ENCODE data around the gene PIP5K1A.
"Not testable (repeated sequence)": the region's sequence is repeated elsewhere in the genome, so short reads cannot be mapped to it uniquely, and the experiment has no call there.

The PIP5K1A gene, protein sequence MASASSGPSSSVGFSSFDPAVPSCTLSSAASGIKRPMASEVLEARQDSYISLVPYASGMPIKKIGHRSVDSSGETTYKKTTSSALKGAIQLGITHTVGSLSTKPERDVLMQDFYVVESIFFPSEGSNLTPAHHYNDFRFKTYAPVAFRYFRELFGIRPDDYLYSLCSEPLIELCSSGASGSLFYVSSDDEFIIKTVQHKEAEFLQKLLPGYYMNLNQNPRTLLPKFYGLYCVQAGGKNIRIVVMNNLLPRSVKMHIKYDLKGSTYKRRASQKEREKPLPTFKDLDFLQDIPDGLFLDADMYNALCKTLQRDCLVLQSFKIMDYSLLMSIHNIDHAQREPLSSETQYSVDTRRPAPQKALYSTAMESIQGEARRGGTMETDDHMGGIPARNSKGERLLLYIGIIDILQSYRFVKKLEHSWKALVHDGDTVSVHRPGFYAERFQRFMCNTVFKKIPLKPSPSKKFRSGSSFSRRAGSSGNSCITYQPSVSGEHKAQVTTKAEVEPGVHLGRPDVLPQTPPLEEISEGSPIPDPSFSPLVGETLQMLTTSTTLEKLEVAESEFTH

GRCh38 chr1:151198254-151199127 lies at the start of gene PIP5K1A:
TSS of gene PIP5K1A (plus strand) at chr1:151198552. CDS start at chr1:151198997, 445 bp downstream.
- DNase-seq: peak; percentile 99

DNA sequence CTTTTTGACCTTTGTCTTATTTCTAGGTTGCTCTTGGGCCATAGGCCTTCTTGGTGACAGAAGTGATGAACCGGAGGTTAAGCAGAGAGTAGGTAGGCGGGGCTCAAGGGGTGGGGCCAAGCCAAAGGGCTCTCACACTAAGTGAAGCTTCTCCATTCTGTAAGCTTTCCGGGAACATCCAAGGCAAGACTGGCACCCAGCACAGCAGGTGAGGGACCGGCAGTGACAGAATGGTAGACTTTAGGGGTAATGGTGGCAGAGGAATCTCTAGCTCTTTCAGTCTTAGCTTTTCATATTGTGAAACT lies 41.9 kb upstream of the PIP5K1A start, which contains the start of gene TNFAIP8L2:
Gene TNFAIP8L2 (plus strand): TSS at position 135 of the 305 bp plus-strand sequence. CDS start 2,049 bp downstream, outside the sequence.
- peak; percentile 91 to 92 for DNase-seq

- peak; percentile 72 to 77 for DNase-seq
These were observed 41.3 kb upstream of the PIP5K1A start for GRCh38 chr1:151157067-151157531.

GRCh38 chr1:151158326-151158725 lies 40.0 kb upstream of the PIP5K1A start:
- peak; percentile 71 to 79 for DNase-seq

DNA sequence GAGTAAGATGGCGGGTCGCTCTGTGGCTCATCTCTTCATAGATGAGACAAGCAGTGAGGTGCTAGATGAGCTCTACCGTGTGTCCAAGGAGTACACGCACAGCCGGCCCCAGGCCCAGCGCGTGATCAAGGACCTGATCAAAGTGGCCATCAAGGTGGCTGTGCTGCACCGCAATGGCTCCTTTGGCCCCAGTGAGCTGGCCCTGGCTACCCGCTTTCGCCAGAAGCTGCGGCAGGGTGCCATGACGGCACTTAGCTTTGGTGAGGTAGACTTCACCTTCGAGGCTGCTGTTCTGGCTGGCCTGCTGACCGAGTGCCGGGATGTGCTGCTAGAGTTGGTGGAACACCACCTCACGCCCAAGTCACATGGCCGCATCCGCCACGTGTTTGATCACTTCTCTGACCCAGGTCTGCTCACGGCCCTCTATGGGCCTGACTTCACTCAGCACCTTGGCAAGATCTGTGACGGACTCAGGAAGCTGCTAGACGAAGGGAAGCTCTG lies 39.6 kb upstream of the PIP5K1A start:
- peak; percentile 19 to 33 for DNase-seq

GRCh38 chr1:151159373-151159772 lies 39.0 kb upstream of the PIP5K1A start:
- no peak for DNase-seq

GRCh38 chr1:151164732-151165280 lies 33.5 kb upstream of the PIP5K1A start:
- DNase-seq: no peak

GRCh38 chr1:151165281-151165737 lies 33.0 kb upstream of the PIP5K1A start:
- DNase-seq: peak; percentile 17 to 30

DNA sequence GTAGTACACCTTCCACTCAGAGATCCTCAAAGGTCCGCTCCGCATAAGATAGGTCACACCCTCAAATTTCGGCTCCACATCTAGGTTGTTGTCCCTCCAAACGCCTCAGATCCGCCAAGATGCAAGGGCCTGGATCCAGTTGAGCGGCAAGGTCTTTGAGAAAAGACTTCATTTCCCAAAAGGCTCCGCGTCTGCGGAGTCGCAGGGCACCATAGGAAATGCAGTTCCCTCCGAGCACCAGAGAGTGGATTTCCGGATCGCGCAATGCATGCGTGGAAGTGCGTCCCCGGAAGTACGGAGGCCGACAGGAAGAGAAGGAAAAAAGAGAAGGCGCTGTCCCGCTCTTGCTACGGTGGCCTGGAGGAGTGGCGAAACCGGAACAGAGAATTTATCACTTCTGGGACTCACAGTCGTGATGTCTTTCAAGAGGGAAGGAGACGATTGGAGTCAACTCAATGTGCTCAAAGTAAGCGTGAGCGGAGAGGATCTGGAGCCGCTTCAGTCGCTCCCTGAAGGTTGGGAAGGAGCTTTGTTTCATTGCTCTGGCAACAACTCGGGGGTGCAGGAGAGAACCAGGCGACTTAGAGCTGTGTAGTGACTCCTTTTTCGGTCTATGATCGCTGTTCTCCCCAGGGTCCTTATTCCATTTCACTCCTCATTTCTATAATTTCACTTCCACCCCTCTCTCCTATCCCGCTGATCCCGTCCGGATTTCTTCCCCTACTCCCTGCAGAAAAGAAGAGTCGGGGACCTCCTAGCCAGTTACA lies 32.4 kb upstream of the PIP5K1A start, which contains the start of the genes LYSMD1 and SCNM1:
Gene LYSMD1 (minus strand): TSS at position 165 of the 767 bp plus-strand sequence. CDS start 644 bp downstream, outside the sequence.
Gene SCNM1 (plus strand): TSS at position 407 of the 767 bp plus-strand sequence. CDS start 9 bp downstream, at position 416.
- peak; percentile 95 to 97 for DNase-seq

GRCh38 chr1:151166505-151166956 lies 31.8 kb upstream of the PIP5K1A start:
- DNase-seq: no peak

DNA sequence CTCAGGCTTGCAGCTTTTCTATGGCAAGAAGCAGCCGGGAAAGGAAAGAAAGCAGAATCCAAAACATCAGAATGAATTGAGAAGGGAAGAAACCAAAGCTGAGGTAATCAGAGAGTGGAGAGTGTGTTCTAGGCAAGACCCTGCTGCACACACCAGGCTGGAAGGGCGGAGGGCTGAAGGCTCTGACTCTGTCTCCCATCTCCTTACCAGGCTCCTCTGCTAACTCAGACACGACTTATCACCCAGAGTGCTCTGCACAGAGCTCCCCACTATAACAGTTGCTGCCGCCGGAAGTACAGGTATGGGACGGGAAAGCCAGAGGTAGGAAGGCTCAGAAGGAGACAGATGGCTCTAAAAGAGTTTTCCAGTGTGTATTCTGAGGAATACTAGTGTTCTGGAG lies 31.2 kb upstream of the PIP5K1A start:
- DNase-seq: no peak

- no peak for DNase-seq
These were observed 27.2 kb upstream of the PIP5K1A start for GRCh38 chr1:151171190-151171589.

GRCh38 chr1:151175041-151175741 lies 23.2 kb upstream of the PIP5K1A start:
- no peak for DNase-seq

DNA sequence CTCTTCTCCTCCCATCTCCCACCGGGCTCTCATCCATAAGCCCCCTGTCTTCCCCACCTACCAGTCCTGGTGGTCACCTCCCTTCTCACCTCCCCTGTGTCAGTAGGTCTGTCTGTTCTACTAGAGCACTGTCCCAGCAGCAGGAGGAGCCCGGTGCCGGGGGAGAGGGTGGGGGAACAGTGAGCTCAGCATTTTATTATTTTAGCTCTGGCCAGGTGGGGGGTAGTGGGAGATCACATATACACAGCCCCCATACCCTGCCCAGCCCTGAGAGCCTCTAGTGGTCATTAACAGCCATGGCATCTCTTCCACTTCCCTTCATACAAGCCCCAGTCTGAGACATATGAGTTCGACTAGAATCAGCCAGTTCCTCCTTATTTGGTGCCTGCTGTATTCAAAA lies 22.5 kb upstream of the PIP5K1A start, which contains the start of gene TMOD4:
Gene TMOD4 (minus strand): TSS at position 119 of the 400 bp plus-strand sequence. CDS start 1,106 bp downstream, outside the sequence.
- DNase-seq: no peak

GRCh38 chr1:151176514-151177045 lies 21.8 kb upstream of the PIP5K1A start:
- DNase-seq: no peak

DNA sequence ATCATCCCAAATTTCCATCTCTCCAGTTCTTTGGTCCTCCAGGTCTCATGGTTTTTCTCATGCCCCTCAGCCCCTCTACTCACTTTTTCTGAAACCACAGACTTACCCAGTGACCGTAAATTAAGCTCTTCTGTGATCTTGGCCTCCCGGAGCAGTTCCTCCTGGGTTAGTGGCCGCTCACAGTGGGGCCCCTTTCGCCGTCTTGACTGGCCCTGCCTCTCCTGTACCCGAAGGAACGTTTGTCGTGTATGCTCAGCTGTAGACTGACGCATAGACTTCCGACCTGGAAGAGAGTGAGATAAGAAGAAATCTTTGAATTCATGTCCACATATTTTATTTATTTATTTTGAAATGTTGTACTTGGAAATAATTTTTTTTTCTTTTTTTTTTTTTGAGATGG lies 14.1 kb upstream of the PIP5K1A start:
- no peak for DNase-seq

DNA sequence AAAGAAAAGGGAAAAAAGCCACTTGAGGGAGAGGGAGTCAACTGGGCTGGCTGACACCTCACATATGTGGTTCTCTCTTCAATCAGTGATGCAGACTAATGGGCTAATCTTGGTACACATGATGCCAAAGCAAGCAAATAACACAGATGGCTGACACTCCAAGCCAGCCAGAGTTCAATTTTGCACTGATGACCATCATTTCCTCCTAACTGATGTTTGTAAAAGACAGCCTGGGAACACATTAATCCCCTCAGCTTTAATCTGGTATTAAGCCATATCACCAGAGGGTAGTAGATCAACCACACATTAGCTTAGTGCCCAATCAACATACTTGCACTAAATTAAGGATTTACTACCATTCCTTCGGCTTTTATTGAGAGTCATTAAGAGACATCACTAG lies 11.1 kb upstream of the PIP5K1A start:
- DNase-seq: no peak

GRCh38 chr1:151188667-151189066 lies 9.7 kb upstream of the PIP5K1A start:
- DNase-seq: not testable (repeated sequence)

DNA sequence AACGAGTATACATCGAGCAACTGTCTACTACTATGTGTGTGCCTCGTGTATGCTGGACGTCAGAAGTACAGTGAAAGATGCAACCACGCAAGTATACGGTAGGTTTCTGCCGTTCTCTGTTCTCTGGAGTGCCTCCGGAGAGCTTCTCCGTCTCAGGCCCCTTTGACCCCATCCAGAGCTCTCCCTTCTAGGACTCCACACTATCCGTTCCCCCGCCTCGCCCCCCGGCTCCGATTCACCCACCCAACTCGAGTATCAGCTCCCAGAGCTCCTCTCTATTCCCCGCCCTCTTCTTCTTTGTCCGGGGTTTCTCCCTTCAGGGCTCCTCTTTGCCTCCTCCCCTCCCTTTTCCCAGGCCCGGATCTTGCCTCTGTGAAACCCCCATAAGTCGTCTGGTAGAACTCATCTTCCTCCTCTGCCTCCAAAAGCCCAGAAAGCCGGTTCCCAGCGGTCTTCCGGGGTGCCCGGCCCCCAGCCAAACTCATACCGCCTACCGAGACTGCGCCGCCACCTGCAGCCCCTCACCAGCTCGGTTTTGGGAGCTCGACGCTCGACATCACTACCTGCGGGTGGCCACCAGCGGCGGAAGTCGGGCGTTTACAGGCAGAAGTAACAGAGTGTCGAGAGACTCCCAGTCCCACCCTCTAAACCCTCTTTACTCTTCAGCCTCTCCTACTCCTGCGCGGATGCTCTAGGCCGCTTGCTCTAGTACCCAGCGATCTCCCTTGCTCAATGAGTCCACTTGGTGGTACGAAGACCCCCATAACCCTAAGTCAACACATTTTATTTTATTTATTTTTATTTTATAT lies 8.5 kb upstream of the PIP5K1A start, which contains the start of gene VPS72:
Gene VPS72 (minus strand): TSS at position 561 of the 809 bp plus-strand sequence. CDS start 76 bp downstream, at position 485.
- peak; percentile 85 to 88 for DNase-seq

Data from activated CD4-positive, alpha-beta T cell treated with anti-CD3 and anti-CD28 coated beads, Interleukin-2, amount 50 U/mL, for 48 hours (primary cell).